Neural cell (in vitro differentiated cells): ENCODE data around the gene TICRR. TPM values are rescaled to one million over a fixed set of nuclear protein-coding genes. Genes with fewer than 3 reads are reported as not detected.

Source experiments
- H2AFZ ChIP-seq: fragments of 200-600, 300-800 bp; sonication (generic), shearing (Covaris generic); 2 replicates; pipeline ENCODE4 v1.6.0; 2014; ENCODE audit warnings: low read depth, mild to moderate bottlenecking, antibody characterized with exemption, low read length, moderate library complexity
- H3F3A ChIP-seq: fragments of 200-600 bp; shearing (Covaris generic); 2 replicates; pipeline ENCODE4 v1.6.1; 2016; ENCODE audit warnings: mild to moderate bottlenecking, moderate library complexity, mixed read lengths, antibody characterized with exemption, low read length; ENCODE audit not compliant: insufficient read depth, poor library complexity, severe bottlenecking
- H3K27ac ChIP-seq: fragments of 200-600, 300-800 bp; sonication (generic), shearing (Covaris generic); 2 replicates; pipeline ENCODE4 v1.5.1; 2014; ENCODE audit warnings: mild to moderate bottlenecking, low read length, moderate library complexity
- H3K27me3 ChIP-seq: fragments of 300-800, 200-600 bp; sonication (generic), shearing (Covaris generic); 2 replicates; pipeline ENCODE4 v1.6.0; 2014; ENCODE audit warnings: mild to moderate bottlenecking, low read depth, low read length, moderate library complexity; ENCODE audit not compliant: insufficient read depth
- H3K36me3 ChIP-seq: fragments of 300-800, 200-600 bp; sonication (generic), shearing (Covaris generic); 2 replicates; pipeline ENCODE4 v1.5.1; 2014; ENCODE audit warnings: mild to moderate bottlenecking, antibody characterized with exemption, low read length, moderate library complexity; ENCODE audit not compliant: insufficient read depth
- H3K4me2 ChIP-seq: fragments of 300-800, 200-600 bp; sonication (generic), shearing (Covaris generic); 2 replicates; pipeline ENCODE4 v1.6.0; 2014; ENCODE audit warnings: mild to moderate bottlenecking, low read length
- H3K4me3 ChIP-seq: fragments of 300-800, 200-600 bp; sonication (generic), shearing (Covaris generic); 2 replicates; pipeline ENCODE4 v1.5.1; 2014; ENCODE audit warnings: mild to moderate bottlenecking, low read length, moderate library complexity
- H3K79me2 ChIP-seq: fragments of 200-600 bp; shearing (Covaris generic); replicated peaks from 2 replicates; pipeline ENCODE4 v1.6.0; 2014; ENCODE audit warnings: mild to moderate bottlenecking, low read length, moderate library complexity; ENCODE audit not compliant: insufficient read depth
- H3K9ac ChIP-seq: fragments of 300-800, 200-600 bp; sonication (generic), shearing (Covaris generic); 2 replicates; pipeline ENCODE4 v1.6.1; 2016; ENCODE audit warnings: mild to moderate bottlenecking, low read length, mixed read lengths
- H3K9me2 ChIP-seq: fragments of 200-600 bp; shearing (Covaris generic); 2 replicates; pipeline ENCODE4 v1.6.1; 2016; ENCODE audit warnings: mild to moderate bottlenecking, low read length, mixed read lengths; ENCODE audit not compliant: insufficient read depth
- H3K9me3 ChIP-seq: fragments of 200-600, 300-800 bp; sonication (generic), shearing (Covaris generic); 2 replicates; pipeline ENCODE4 v1.6.1; 2016; ENCODE audit warnings: mild to moderate bottlenecking, mixed run types, low read length, moderate library complexity, mixed read lengths
- H4K20me1 ChIP-seq: fragments of 200-600 bp; shearing (Covaris generic); 2 replicates; pipeline ENCODE4 v1.6.1; 2016; ENCODE audit warnings: mild to moderate bottlenecking, mixed run types; ENCODE audit not compliant: insufficient read depth
- CTCF ChIP-seq: fragments of 450-650 bp; IDR thresholded peaks from 2 replicates; pipeline ENCODE4 v1.5.1; 2014; ENCODE audit warnings: antibody characterized with exemption, mild to moderate bottlenecking, moderate library complexity; ENCODE audit not compliant: poor library complexity, severe bottlenecking
- EP300 ChIP-seq: fragments of 450-650 bp; conservative IDR thresholded peaks from 2 replicates; pipeline ENCODE4 v1.6.1; 2014; ENCODE audit warnings: antibody characterized with exemption, mild to moderate bottlenecking, moderate library complexity; ENCODE audit not compliant: poor library complexity, severe bottlenecking
- EZH2 ChIP-seq: fragments of 200-600, 300-800 bp; shearing (Covaris generic), sonication (generic); IDR thresholded peaks from 2 replicates; pipeline ENCODE4 v1.6.1; 2014; ENCODE audit warnings: antibody characterized with exemption, low read length, borderline replicate concordance, mild to moderate bottlenecking; ENCODE audit not compliant: insufficient read depth, poor library complexity, severe bottlenecking
- MXI1 ChIP-seq: fragments of 450-650 bp; conservative IDR thresholded peaks from 2 replicates; pipeline ENCODE4 v1.6.1; 2014; ENCODE audit warnings: antibody characterized with exemption, mild to moderate bottlenecking; ENCODE audit not compliant: poor library complexity, severe bottlenecking
- POLR2AphosphoS5 ChIP-seq: IDR thresholded peaks from 2 replicates; pipeline ENCODE4 v1.6.1; 2012
- RAD21 ChIP-seq: fragments of 450-650 bp; conservative IDR thresholded peaks from 2 replicates; pipeline ENCODE4 v1.6.1; 2014; ENCODE audit warnings: antibody characterized with exemption, mild to moderate bottlenecking, moderate library complexity
- REST ChIP-seq: IDR thresholded peaks from 2 replicates; pipeline ENCODE4 v1.6.1; 2012; ENCODE audit warnings: borderline replicate concordance
- SMC3 ChIP-seq: fragments of 450-650 bp; conservative IDR thresholded peaks from 2 replicates; pipeline ENCODE4 v1.6.1; 2014; ENCODE audit warnings: antibody characterized with exemption, mild to moderate bottlenecking, moderate library complexity; ENCODE audit not compliant: poor library complexity
- TAF1 ChIP-seq: IDR thresholded peaks from 2 replicates; pipeline ENCODE4 v1.6.1; 2012; ENCODE audit warnings: low read depth
- polyA plus RNA-seq: library from polyadenylated mRNA; depleted of rRNA; stranded (reverse); fragments of >200 nt; gene quantifications from 2 replicates; pipeline ENCODE4 v1.2.3, GENCODE V29; 2014

Gene TICRR
- polyA plus RNA-seq, 1 donor from 2014 or later = 0.36 TPM

GRCh38 chr15:89632563-89633430, 57.5 kb downstream of the TICRR start:
- no peak overlapping the region for H3K4me2 ChIP-seq
- no peaks in the 10 kb centered on the region for H4K20me1 ChIP-seq
- H3K27ac ChIP-seq = no peak overlapping the region
- no peaks in the 10 kb centered on the region for H3K9me3 ChIP-seq
- no peaks in the 10 kb centered on the region for H3F3A ChIP-seq
- no peak overlapping the region for H3K4me3 ChIP-seq
- peaks cover 8% of the 10 kb centered on the region for H3K36me3 ChIP-seq
- no peak for TF ChIP-seq EZH2
- no peak for TF ChIP-seq RAD21
- no peak for TF ChIP-seq SMC3
- no peak for TF ChIP-seq TAF1
- no peak for TF ChIP-seq CTCF
- no peak for TF ChIP-seq POLR2AphosphoS5
- no peak for TF ChIP-seq EP300
- no peak for TF ChIP-seq MXI1
- no peak for TF ChIP-seq REST
- no peaks in the 10 kb centered on the region for H3K79me2 ChIP-seq
- H3K9me2 ChIP-seq = no peaks in the 10 kb centered on the region
- no peak overlapping the region for H2AFZ ChIP-seq
- no peaks in the 10 kb centered on the region for H3K27me3 ChIP-seq
- H3K9ac ChIP-seq = no peak overlapping the region

- Histone ChIP-seq H3K79me2 (no peaks in the 10 kb centered on the region), H4K20me1 (no peaks in the 10 kb centered on the region), H3K9ac (no peak overlapping the region), H3F3A (no peaks in the 10 kb centered on the region), H3K4me2 (no peak overlapping the region), H3K9me3 (no peaks in the 10 kb centered on the region), H3K9me2 (no peaks in the 10 kb centered on the region), H3K4me3 (no peak overlapping the region), H3K27me3 (no peaks in the 10 kb centered on the region), H2AFZ (no peak overlapping the region), H3K27ac (no peak overlapping the region), H3K36me3 (peaks cover 8% of the 10 kb centered on the region)
- no peak for TF ChIP-seq EP300
- no peak for TF ChIP-seq EZH2
- no peak for TF ChIP-seq POLR2AphosphoS5
- TF ChIP-seq REST = no peak
- no peak for TF ChIP-seq RAD21
Measured at GRCh38 chr15:89633585-89633984, 58.3 kb downstream of the TICRR start.
